Measurements from ENCODE around the gene GIPR. TPM values are rescaled to one million over a fixed set of nuclear protein-coding genes. Genes with fewer than 3 reads are reported as not detected.

GIPR gene
- total and polyA plus RNA-seq, 2 of the 13 experiments (the other 11 are each of a cell fraction or from before 2014, with no cell fraction given) = 0.15 to 1.2 TPM

DNA sequence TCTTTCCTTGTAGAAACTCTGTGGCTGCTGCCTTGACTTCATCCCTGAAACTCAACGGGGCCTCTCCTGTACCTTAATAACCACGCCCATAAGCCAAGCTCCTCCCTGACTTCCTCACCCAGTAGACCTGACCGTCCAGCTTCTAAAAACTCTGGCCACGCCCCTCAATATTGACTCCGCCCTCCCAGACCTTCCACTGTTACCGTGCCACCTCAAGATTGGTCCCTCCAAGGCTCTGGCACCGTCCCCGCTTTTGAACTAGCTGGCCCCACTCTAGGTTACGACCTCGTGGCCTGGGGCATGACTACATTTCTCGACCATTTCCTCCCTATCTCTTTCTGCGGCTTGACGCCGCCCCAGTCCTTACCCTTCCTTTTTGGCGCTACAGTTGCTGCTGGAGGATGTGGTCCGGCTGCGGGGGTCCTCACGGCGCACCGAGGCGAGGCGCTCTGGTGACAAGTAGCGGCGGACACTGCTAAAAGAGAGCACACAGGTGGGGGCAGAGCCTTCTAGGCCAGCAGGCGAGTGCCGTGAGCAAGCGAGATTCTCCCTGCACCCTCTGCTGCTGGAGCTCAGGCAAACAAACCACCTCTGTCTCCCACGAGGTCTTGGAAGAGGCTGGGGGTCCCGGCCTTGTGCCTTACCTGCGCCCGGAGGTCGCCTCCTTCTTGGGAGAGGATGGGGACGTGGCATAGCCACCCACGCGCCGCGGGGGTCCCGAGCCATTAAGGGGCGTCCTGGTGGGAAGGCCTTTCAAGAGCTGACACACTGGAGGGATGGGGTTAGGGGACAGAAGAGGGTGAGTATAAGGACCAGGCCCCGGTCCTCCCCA, 26.5 kb upstream of the GIPR start (continued):
- TF ChIP-seq, protein P1, sequence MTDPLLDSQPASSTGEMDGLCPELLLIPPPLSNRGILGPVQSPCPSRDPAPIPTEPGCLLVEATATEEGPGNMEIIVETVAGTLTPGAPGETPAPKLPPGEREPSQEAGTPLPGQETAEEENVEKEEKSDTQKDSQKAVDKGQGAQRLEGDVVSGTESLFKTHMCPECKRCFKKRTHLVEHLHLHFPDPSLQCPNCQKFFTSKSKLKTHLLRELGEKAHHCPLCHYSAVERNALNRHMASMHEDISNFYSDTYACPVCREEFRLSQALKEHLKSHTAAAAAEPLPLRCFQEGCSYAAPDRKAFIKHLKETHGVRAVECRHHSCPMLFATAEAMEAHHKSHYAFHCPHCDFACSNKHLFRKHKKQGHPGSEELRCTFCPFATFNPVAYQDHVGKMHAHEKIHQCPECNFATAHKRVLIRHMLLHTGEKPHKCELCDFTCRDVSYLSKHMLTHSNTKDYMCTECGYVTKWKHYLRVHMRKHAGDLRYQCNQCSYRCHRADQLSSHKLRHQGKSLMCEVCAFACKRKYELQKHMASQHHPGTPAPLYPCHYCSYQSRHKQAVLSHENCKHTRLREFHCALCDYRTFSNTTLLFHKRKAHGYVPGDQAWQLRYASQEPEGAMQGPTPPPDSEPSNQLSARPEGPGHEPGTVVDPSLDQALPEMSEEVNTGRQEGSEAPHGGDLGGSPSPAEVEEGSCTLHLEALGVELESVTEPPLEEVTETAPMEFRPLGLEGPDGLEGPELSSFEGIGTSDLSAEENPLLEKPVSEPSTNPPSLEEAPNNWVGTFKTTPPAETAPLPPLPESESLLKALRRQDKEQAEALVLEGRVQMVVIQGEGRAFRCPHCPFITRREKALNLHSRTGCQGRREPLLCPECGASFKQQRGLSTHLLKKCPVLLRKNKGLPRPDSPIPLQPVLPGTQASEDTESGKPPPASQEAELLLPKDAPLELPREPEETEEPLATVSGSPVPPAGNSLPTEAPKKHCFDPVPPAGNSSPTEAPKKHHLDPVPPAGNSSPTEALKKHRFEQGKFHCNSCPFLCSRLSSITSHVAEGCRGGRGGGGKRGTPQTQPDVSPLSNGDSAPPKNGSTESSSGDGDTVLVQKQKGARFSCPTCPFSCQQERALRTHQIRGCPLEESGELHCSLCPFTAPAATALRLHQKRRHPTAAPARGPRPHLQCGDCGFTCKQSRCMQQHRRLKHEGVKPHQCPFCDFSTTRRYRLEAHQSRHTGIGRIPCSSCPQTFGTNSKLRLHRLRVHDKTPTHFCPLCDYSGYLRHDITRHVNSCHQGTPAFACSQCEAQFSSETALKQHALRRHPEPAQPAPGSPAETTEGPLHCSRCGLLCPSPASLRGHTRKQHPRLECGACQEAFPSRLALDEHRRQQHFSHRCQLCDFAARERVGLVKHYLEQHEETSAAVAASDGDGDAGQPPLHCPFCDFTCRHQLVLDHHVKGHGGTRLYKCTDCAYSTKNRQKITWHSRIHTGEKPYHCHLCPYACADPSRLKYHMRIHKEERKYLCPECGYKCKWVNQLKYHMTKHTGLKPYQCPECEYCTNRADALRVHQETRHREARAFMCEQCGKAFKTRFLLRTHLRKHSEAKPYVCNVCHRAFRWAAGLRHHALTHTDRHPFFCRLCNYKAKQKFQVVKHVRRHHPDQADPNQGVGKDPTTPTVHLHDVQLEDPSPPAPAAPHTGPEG (CRISPR knock-in tag; IDR thresholded peaks at IDR 0.05) = no peak
- TF ChIP-seq, protein P2, sequence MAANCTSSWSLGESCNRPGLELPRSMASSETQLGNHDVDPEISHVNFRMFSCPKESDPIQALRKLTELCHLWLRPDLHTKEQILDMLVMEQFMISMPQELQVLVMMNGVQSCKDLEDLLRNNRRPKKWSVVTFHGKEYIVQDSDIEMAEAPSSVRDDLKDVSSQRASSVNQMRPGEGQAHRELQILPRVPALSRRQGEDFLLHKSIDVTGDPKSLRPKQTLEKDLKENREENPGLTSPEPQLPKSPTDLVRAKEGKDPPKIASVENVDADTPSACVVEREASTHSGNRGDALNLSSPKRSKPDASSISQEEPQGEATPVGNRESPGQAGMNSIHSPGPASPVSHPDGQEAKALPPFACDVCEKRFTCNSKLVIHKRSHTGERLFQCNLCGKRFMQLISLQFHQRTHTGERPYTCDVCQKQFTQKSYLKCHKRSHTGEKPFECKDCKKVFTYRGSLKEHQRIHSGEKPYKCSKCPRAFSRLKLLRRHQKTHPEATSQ (CRISPR knock-in tag; IDR thresholded peaks at IDR 0.05; ENCODE audit: borderline replicate concordance) = peak; percentile 9; the same call in 1 of the 2 replicates
- TF ChIP-seq, protein P3, sequence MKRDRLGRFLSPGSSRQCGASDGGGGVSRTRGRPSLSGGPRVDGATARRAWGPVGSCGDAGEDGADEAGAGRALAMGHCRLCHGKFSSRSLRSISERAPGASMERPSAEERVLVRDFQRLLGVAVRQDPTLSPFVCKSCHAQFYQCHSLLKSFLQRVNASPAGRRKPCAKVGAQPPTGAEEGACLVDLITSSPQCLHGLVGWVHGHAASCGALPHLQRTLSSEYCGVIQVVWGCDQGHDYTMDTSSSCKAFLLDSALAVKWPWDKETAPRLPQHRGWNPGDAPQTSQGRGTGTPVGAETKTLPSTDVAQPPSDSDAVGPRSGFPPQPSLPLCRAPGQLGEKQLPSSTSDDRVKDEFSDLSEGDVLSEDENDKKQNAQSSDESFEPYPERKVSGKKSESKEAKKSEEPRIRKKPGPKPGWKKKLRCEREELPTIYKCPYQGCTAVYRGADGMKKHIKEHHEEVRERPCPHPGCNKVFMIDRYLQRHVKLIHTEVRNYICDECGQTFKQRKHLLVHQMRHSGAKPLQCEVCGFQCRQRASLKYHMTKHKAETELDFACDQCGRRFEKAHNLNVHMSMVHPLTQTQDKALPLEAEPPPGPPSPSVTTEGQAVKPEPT (CRISPR knock-in tag; IDR thresholded peaks at IDR 0.05; ENCODE audit: low read depth) = 0 out of 2 replicates have a peak, but pooled peaks have one; percentile 56
- TF ChIP-seq, protein P4, sequence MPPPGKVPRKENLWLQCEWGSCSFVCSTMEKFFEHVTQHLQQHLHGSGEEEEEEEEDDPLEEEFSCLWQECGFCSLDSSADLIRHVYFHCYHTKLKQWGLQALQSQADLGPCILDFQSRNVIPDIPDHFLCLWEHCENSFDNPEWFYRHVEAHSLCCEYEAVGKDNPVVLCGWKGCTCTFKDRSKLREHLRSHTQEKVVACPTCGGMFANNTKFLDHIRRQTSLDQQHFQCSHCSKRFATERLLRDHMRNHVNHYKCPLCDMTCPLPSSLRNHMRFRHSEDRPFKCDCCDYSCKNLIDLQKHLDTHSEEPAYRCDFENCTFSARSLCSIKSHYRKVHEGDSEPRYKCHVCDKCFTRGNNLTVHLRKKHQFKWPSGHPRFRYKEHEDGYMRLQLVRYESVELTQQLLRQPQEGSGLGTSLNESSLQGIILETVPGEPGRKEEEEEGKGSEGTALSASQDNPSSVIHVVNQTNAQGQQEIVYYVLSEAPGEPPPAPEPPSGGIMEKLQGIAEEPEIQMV (CRISPR knock-in tag; IDR thresholded peaks at IDR 0.05; ENCODE audit: low read depth) = no peak
- 0 out of 2 replicates have a peak, but pooled peaks have one; percentile 35 for TF ChIP-seq PCBP1 (IDR thresholded peaks at IDR 0.05; ENCODE audit: borderline replicate concordance, low read depth, low read length)
- no peak for TF ChIP-seq FOXP1 (IDR thresholded peaks at IDR 0.05)
- no peak for TF ChIP-seq FOXP1 (CRISPR knock-in tag; IDR thresholded peaks at IDR 0.05)
- TF ChIP-seq MAZ (IDR thresholded peaks at IDR 0.05; ENCODE audit: borderline replicate concordance, low read depth, low read length) = no peak; the same call in 1 of the 2 replicates
- 0 out of 2 replicates have a peak, but pooled peaks have one; percentile 6 for TF ChIP-seq MAZ (CRISPR knock-in tag; IDR thresholded peaks at IDR 0.05; ENCODE audit: low read depth)
- TF ChIP-seq ZC3H13 (CRISPR knock-in tag; IDR thresholded peaks at IDR 0.05) = peak; percentile 77; the same call in 1 of the 2 replicates
- TF ChIP-seq, protein P5, sequence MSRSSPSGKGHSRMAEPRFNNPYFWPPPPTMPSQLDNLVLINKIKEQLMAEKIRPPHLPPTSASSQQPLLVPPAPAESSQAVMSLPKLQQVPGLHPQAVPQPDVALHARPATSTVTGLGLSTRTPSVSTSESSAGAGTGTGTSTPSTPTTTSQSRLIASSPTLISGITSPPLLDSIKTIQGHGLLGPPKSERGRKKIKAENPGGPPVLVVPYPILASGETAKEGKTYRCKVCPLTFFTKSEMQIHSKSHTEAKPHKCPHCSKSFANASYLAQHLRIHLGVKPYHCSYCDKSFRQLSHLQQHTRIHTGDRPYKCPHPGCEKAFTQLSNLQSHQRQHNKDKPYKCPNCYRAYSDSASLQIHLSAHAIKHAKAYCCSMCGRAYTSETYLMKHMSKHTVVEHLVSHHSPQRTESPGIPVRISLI (CRISPR knock-in tag; IDR thresholded peaks at IDR 0.05; ENCODE audit: borderline replicate concordance) = no peak
- TF ChIP-seq HDAC6 (IDR thresholded peaks at IDR 0.05; ENCODE audit: low read depth, low read length) = no peak
- TF ChIP-seq, protein P6, sequence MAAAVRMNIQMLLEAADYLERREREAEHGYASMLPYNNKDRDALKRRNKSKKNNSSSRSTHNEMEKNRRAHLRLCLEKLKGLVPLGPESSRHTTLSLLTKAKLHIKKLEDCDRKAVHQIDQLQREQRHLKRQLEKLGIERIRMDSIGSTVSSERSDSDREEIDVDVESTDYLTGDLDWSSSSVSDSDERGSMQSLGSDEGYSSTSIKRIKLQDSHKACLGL (CRISPR knock-in tag; IDR thresholded peaks at IDR 0.05) = no peak
- no peak for TF ChIP-seq ZNF382 (CRISPR knock-in tag; IDR thresholded peaks at IDR 0.05; ENCODE audit: borderline replicate concordance)
- TF ChIP-seq ZSCAN29 (CRISPR knock-in tag; conservative IDR thresholded peaks at IDR 0.05) = 0 out of 2 replicates have a peak, but pooled peaks have one; percentile 18
